HuH-7.5 (cell line): ENCODE data around the gene EPB41L2.

Experiments
- DNase-seq: peaks from one replicate; pipeline ENCODE4 v3.0.0; 2011; ENCODE audit warnings: low spot score

EPB41L2 gene

DNA sequence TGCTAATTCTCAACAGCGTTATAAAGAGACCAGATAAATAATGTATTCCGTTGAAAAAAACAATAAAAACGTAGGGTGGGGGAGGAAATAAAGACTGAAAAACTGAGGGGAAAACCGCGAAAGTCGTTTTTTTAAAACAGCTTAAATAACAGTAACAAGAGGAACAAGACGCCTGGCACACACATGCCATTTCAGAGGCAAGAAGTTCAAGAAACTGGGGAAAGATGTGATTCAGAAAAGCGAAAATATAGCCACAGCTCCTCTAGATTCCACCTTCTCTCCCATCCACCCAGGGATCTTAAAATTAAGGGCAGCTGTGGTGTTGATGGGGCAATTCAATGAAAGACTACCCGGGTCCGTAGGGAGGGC lies 1.3 kb downstream of the EPB41L2 start:
- no peak for DNase-seq

- no peak for DNase-seq
Observed at GRCh38 chr6:131061041-131061750, 1.8 kb downstream of the EPB41L2 start.

DNA sequence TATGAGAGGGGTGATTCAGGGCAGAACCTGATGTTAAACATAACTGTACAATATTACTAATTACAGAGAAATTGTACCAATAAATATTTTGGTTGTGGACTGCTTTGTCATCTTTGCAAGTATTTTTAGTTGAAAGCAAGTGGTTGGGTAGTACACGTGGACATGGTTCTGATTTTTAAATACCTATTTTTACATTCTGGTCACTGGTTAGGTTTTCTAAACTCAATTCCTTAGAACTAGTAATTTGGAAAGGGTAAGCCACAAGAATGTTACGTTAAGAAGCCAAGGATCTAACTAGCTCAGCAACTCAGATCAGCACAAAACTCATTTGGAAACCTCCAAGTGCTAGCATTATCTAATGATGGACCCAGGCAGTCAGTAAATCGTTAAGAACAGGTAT lies 2.7 kb downstream of the EPB41L2 start:
- no peak for DNase-seq

GRCh38 chr6:131059486-131059885 lies 3.6 kb downstream of the EPB41L2 start:
- no peak for DNase-seq

GRCh38 chr6:131058236-131058635 lies 4.8 kb downstream of the EPB41L2 start:
- DNase-seq: no peak

GRCh38 chr6:131054392-131055250 lies 8.4 kb downstream of the EPB41L2 start:
- DNase-seq: no peak

DNA sequence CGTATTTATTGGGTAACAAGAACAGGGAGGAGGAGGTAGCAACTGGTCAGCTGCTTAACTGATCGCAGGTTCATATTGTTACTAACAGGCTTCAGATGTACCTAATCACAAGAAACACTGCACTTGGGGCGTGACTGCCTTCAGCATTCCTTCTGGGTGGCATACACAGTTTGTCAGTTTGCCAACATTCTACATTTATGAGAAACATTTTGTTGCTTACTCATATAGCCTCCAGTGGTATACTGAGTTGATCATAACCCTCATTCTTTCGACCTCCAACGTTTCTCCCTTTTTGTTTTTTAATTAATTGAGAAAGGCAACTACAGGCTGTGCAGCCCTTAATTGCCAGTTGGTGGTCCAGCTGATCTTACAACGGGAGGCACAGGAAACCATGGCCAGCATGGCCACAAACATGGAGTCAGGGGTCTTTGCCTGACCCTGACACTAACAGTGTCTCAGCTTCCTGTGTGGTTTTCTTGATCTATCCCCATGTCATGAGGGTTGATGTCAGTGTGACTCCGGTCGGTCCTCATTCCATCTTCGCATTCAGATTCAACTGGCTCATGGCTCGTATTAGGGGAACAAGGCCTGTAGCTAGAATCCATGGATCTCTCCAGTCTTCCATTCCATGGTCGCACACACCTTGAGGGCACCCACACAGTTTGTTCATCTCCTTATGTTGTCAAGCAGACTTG lies 9.4 kb downstream of the EPB41L2 start:
- DNase-seq: no peak

GRCh38 chr6:131052181-131052580 lies 10.9 kb downstream of the EPB41L2 start:
- no peak for DNase-seq

DNA sequence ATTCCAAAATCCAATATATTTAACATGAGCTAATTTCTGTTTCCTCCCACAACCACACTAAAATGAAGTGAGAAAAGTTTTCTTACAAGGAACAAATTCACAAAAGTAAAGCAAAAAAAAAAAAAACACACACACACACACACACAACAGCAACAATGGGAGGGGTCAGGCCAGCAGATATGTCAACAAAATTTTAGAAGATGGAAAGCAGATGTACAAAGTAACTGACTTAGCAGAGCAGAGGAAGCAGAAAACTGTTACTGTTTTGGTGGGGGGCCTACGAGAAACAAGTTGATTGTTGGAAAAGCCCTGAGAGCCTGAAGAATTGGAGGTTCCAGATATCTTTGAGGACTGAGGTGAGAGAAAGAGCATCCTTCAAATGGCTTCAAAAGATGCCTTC lies 11.7 kb downstream of the EPB41L2 start:
- DNase-seq: no peak

DNA sequence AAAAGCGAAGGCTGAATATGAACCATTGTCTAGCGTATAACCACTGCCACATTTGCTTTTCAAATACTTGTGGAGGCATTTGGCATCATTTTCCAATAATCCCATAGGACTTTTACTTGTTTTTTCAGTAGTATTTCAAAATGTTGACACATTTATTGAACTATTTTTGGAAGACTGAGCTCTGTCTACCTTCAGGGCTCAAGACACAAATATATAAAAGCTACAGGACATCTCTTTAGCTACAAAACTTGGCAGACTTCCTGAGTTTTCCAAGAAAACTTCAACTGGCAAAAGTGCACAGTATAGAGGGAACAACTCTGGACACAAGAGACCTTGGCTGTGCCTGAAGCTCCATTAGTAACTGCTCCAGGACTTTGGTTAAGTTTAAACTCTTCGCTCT lies 13.4 kb downstream of the EPB41L2 start:
- DNase-seq: no peak

DNA sequence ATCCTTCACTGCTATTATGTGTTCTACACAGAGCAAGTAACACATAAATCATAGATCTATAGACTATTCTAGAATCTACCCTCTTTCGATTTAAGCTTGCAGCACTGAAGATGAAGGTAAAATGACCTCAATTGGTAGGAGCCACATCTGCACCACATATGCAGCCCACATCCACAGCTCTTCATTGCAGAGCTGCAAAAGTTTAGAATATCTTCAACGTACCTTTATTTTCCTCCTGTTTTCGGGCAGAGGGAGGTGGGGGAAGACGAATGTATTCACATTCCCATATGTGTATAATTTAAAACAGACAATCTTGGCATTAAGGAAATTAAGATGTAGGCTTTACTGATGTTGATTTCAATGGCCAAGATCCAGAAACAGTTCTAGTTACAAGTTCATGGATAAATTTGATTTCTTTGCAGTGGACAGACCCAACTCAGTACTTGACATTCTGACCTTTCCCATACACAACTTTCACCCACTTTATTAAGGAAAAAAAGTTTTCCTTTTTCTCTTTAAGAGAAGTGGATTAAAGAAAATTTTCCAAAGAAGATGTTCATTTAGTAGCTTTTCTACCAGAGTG lies 14.0 kb downstream of the EPB41L2 start:
- no peak for DNase-seq

DNA sequence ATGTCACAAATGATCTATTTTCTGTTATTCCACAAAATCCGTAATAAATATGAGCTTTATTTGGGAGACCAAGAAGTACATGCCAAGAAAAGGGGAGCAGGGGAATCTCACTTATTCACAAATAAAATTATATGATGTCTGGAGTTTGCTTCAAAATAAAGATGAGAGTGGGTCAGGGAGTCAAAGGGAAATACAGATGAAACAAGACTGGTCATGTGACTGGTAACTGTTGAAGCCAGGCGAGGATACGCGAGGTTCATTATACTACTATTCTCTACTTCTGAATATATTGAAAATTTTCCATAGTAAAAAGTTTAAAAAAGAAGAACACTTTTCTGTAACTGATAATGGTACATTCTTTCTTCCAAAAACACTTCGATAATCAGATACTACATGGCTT lies 14.6 kb downstream of the EPB41L2 start:
- DNase-seq: no peak

- no peak for DNase-seq
Observed at GRCh38 chr6:131045139-131045538, 17.9 kb downstream of the EPB41L2 start.

- no peak for DNase-seq
Observed at GRCh38 chr6:131043902-131044447, 19.1 kb downstream of the EPB41L2 start.

DNA sequence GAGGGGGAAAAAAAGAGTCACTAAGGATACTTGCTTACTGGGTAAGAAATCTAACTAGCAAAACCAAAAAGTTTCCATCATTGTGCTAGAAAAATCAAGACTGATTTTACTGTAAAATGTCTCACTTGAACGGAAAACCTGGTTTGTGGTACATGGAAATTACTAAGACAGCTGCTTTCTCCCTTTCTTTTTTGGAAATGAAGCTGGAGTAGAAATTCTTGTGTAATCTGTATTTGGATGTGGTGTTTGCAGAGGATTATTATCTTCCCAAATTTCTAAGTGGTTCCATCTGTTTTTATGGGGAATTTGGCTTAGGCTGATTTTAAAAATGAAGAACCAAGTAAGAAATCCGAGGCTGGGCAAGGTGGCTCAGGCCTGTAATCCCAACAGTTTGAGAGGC lies 20.4 kb downstream of the EPB41L2 start:
- DNase-seq: no peak

DNA sequence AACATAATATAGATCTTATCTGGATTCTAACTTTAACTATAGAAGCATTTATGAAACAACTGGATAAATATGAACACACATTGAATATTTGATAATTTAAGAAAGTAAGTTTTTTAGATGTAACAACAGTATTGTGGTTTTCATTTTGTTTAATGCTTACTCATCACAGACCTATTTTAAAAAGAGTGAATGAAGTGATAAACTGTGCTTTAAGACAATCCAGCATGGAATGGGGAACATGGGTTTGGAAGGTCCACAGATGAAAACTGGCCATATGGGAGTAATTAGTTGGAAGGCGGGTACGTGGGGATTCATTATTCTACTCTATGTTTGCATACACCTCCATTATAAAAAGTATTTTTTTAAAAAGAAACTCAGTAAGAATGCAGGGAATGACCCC lies 21.2 kb downstream of the EPB41L2 start:
- no peak for DNase-seq

DNA sequence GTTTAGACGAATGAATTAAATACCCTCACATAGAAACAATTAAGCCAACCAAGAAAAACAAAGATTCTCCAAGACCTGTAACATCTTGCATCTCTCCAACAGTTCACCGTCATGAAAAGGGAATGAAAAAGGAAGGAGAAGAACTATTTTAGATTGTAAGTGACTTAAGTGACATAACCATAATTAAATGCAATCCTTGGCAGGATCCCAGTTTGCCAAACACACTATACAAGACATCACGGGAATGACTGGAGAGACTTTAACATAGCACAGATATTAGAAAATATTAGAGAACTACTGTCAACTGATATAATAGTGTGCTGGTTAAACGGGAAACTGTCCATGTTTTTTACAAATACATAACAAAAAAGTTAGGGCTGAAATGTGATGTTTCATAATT lies 22.2 kb downstream of the EPB41L2 start:
- DNase-seq: no peak

- no peak for DNase-seq
Observed at GRCh38 chr6:131039345-131039680, 23.7 kb downstream of the EPB41L2 start.

GRCh38 chr6:131038597-131039344 lies 24.3 kb downstream of the EPB41L2 start:
- peak; percentile 11 for DNase-seq

- DNase-seq: no peak
Observed at GRCh38 chr6:131037194-131037897, 25.7 kb downstream of the EPB41L2 start.

- no peak for DNase-seq
Observed at GRCh38 chr6:131036601-131037000, 26.4 kb downstream of the EPB41L2 start.
